Endothelial cell of umbilical vein (primary cell): ENCODE data around the gene GRK5. TPM values are rescaled to one million over a fixed set of nuclear protein-coding genes. Genes with fewer than 3 reads are reported as not detected.
"Not testable (repeated sequence)": the region's sequence is repeated elsewhere in the genome, so short reads cannot be mapped to it uniquely, and the experiment has no call there.

Source experiments
- BruUV-seq: library from RNA; stranded (reverse); fragments of 400-500 nt; replicated peaks from 2 replicates; lab custom pipeline; 2021; lab: Mats Ljungman, UMichigan
- CTCF ChIA-PET: fragments of 300-600, 350-600 bp; sonication (Branson Sonifier 250); formaldehyde crosslinking; loops from one replicate; lab custom pipeline; 2021; ENCODE audit warnings: antibody characterized with exemption, inconsistent platforms; lab: Charles Lee
- POLR2A ChIA-PET: fragments of 300-600, 350-600 bp; sonication (Branson Sonifier 250); formaldehyde crosslinking; loops from one replicate; lab custom pipeline; 2021; ENCODE audit warnings: antibody characterized with exemption, inconsistent platforms; lab: Charles Lee
- DNase-seq: peaks from one replicate; pipeline ENCODE4 v3.0.0-alpha.2; 2011; ENCODE audit warnings: low read depth, low spot score
- FAIRE-seq: peaks from 2 replicates; lab custom pipeline; 2011; peaks lifted over from hg19 to GRCh38; lab: Jason Lieb, UNC
- H2AFZ ChIP-seq: 2 replicates; pipeline ENCODE4 v1.6.0; 2012; ENCODE audit warnings: low read depth, low read length, control low read depth, inconsistent platforms
- H3K27ac ChIP-seq: 2 replicates; pipeline ENCODE4 v1.5.1; 2011; ENCODE audit warnings: low read depth, mild to moderate bottlenecking, control low read depth, low read length, moderate library complexity; ENCODE audit not compliant: insufficient read depth
- H3K27me3 ChIP-seq, 2 experiments: 2 replicates each; pipeline versions ENCODE4 v1.6.0 to v1.6.1; 2011; ENCODE audit warnings: low read length in 2 of 2, mixed read lengths in 1 of 2; ENCODE audit not compliant: control insufficient read depth in 2 of 2, insufficient read depth in 2 of 2
- H3K36me3 ChIP-seq, 2 experiments: 2 replicates in 1 of 2; 3 replicates in 1 of 2; pipeline ENCODE4 v1.5.1; 2011; ENCODE audit warnings: low read length in 2 of 2, mild to moderate bottlenecking in 1 of 2, moderate library complexity in 1 of 2; ENCODE audit not compliant: control insufficient read depth in 2 of 2, insufficient read depth in 2 of 2; ENCODE audit errors: extremely low read depth in 1 of 2
- H3K4me1 ChIP-seq: 3 replicates; pipeline ENCODE4 v1.5.1; 2011; ENCODE audit warnings: mild to moderate bottlenecking, low read length; ENCODE audit not compliant: control insufficient read depth, insufficient read depth; ENCODE audit errors: extremely low read depth
- H3K4me2 ChIP-seq: 2 replicates; pipeline ENCODE4 v1.6.1; 2011; ENCODE audit warnings: low read length, control low read depth, mixed read lengths; ENCODE audit not compliant: insufficient read depth
- H3K4me3 ChIP-seq, 3 experiments: fragments of 200-600 bp in 1 of 3; sonication (generic), shearing (Covaris generic) in 1 of 3; replicated peaks in 1 of 3; 2 replicates each; pipeline ENCODE4 v1.5.1; 2011 to 2016; ENCODE audit warnings: control low read depth in 3 of 3, low read length in 3 of 3, mild to moderate bottlenecking in 2 of 3, inconsistent platforms in 1 of 3, low read depth in 1 of 3, moderate library complexity in 1 of 3; ENCODE audit not compliant: insufficient read depth in 1 of 3
- H3K79me2 ChIP-seq: 2 replicates; pipeline ENCODE4 v1.6.0; 2012; ENCODE audit warnings: low read length, inconsistent platforms; ENCODE audit not compliant: control insufficient read depth, insufficient read depth
- H3K9ac ChIP-seq: replicated peaks from 2 replicates; pipeline ENCODE3; 2011; ENCODE audit warnings: low read length, control low read depth; ENCODE audit not compliant: insufficient read depth; ENCODE audit errors: extremely low read depth
- H3K9me1 ChIP-seq: replicated peaks from 3 replicates; pipeline ENCODE4 v1.6.0; 2011; ENCODE audit warnings: mild to moderate bottlenecking, low read length; ENCODE audit not compliant: control insufficient read depth, insufficient read depth; ENCODE audit errors: extremely low read depth
- H3K9me3 ChIP-seq: replicated peaks from 2 replicates; pipeline ENCODE4 v1.5.1; 2012; ENCODE audit warnings: low read length, inconsistent platforms; ENCODE audit not compliant: control insufficient read depth, insufficient read depth
- H4K20me1 ChIP-seq: replicated peaks from 2 replicates; pipeline ENCODE3; 2011; ENCODE audit warnings: mild to moderate bottlenecking, low read length; ENCODE audit not compliant: control insufficient read depth, insufficient read depth; ENCODE audit errors: extremely low read depth
- EZH2 ChIP-seq: IDR thresholded peaks from 2 replicates; pipeline ENCODE4 v1.6.1; 2012; ENCODE audit warnings: borderline replicate concordance, low read depth, mild to moderate bottlenecking, moderate library complexity, low read length, inconsistent platforms; ENCODE audit not compliant: severe bottlenecking
- FOS ChIP-seq: IDR thresholded peaks from 2 replicates; pipeline ENCODE4 v1.6.1; 2011; ENCODE audit warnings: mild to moderate bottlenecking, low read length, moderate library complexity, borderline replicate concordance; ENCODE audit not compliant: insufficient read depth
- GATA2 ChIP-seq: IDR thresholded peaks from 2 replicates; pipeline ENCODE4 v1.7.0; 2011; ENCODE audit warnings: low read depth, mild to moderate bottlenecking, moderate library complexity, mixed read lengths, low read length; ENCODE audit not compliant: insufficient read length, insufficient read depth
- JUN ChIP-seq: IDR thresholded peaks from 2 replicates; pipeline ENCODE4 v1.6.1; 2011; ENCODE audit warnings: borderline replicate concordance, low read depth; ENCODE audit not compliant: insufficient read length, insufficient read depth
- MAX ChIP-seq: IDR thresholded peaks from 2 replicates; pipeline ENCODE4 v1.6.1; 2011; ENCODE audit not compliant: insufficient read depth, insufficient read length
- MYC ChIP-seq: IDR thresholded peaks from one replicate; pipeline ENCODE4 v1.6.1; 2011; ENCODE audit warnings: mild to moderate bottlenecking, low read depth, low read length
- POLR2A ChIP-seq: IDR thresholded peaks from 2 replicates; pipeline ENCODE4 v1.6.1; 2012; ENCODE audit warnings: low read depth, mild to moderate bottlenecking, control low read depth, low read length
- POLR2AphosphoS5 ChIP-seq: IDR thresholded peaks from 2 replicates; pipeline ENCODE4 v1.6.1; 2012; ENCODE audit warnings: low read depth, mild to moderate bottlenecking, control low read depth, low read length, moderate library complexity; ENCODE audit not compliant: insufficient read depth
- dilution Hi-C: fragments of 300-500 bp; cut with MboI; formaldehyde crosslinking; loops from one replicate; pipeline ENCODE4 v1.15.0; 2019; ENCODE audit warnings: low sequenced_read_pairs; ENCODE audit not compliant: extremely low pct_ligation_motif_present
- intact Hi-C: fragments of 100-400 bp; cut with micrococcal nuclease; formaldehyde crosslinking; loops from one replicate; pipeline ENCODE4 v1.10.0; 2022
- polyA plus RNA-seq, 4 experiments: library from polyadenylated mRNA; depleted of rRNA in 3 of 4; stranded (reverse) in 3 of 4; unstranded in 1 of 4; fragments of >200 nt; gene quantifications; 2 replicates each; pipeline versions ENCODE4 v1.2.1 to v1.2.3, GENCODE V29; 2011 to 2012; ENCODE audit warnings: missing spikeins in 1 of 4
- total RNA-seq: library from RNA; stranded (reverse); gene quantifications from 2 replicates; pipeline ENCODE4 v1.2.3, GENCODE V29; 2021
- TF ChIP-seq, protein P1 (sequence below), 2 donors: IDR thresholded peaks; 1 replicate in 1 of 2; 2 replicates in 1 of 2; pipeline ENCODE4 v1.5.1; 2011; ENCODE audit warnings: low read length in 2 of 2, mild to moderate bottlenecking in 2 of 2, moderate library complexity in 2 of 2, control low read depth in 1 of 2, inconsistent platforms in 1 of 2, low read depth in 1 of 2; ENCODE audit not compliant: insufficient read depth in 1 of 2; ENCODE audit errors: extremely low read depth in 1 of 2

Gene GRK5
- total and polyA plus RNA-seq, 2 donors (not counting 3 experiments of a cell fraction or from before 2014, with no cell fraction given): 13.1 to 29.5 TPM

- peak within 1 kb of the TSS; percentile 85 to 91 (median 87) for H3K4me3 ChIP-seq
- CTCF ChIA-PET: interaction anchor here (1.3 kb wide), 1 partner anchor 311 kb away, joined by 4 read pairs; no protein-coding TSS in a partner anchor
- TF ChIP-seq JUN (no peak), MYC (no peak), EZH2 (no peak), MAX (peak; percentile 80), FOS (no peak), POLR2AphosphoS5 (peak; percentile 98), POLR2A (peak; percentile 99), GATA2 (no peak)
- TF ChIP-seq, protein P1, sequence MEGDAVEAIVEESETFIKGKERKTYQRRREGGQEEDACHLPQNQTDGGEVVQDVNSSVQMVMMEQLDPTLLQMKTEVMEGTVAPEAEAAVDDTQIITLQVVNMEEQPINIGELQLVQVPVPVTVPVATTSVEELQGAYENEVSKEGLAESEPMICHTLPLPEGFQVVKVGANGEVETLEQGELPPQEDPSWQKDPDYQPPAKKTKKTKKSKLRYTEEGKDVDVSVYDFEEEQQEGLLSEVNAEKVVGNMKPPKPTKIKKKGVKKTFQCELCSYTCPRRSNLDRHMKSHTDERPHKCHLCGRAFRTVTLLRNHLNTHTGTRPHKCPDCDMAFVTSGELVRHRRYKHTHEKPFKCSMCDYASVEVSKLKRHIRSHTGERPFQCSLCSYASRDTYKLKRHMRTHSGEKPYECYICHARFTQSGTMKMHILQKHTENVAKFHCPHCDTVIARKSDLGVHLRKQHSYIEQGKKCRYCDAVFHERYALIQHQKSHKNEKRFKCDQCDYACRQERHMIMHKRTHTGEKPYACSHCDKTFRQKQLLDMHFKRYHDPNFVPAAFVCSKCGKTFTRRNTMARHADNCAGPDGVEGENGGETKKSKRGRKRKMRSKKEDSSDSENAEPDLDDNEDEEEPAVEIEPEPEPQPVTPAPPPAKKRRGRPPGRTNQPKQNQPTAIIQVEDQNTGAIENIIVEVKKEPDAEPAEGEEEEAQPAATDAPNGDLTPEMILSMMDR (IDR thresholded peaks at IDR 0.05; ENCODE audit: extremely low read depth in 1 of 2, insufficient read depth in 1 of 2, low read depth in 1 of 2, low read length in 2 of 2): peak in 1 of 2 donors; percentile 22
- TSS peak; percentile 79 for BruUV-seq
- intact Hi-C loops (loop anchor here (1.0 to 2.0 kb wide), 4 partner anchors 12 to 98 kb away; partner anchors contain the start of gene EIF3A), dilution Hi-C loops (no loop called here)
- H3K27me3 ChIP-seq: no peaks in the 10 kb centered on the region
- H2AFZ ChIP-seq: peak within 1 kb of the TSS; percentile 99
- H3K4me1 ChIP-seq: peaks cover 12% of the 10 kb centered on the region
- H3K79me2 ChIP-seq: peaks cover 39% of the 10 kb centered on the region
- H4K20me1 ChIP-seq: no peaks in the 10 kb centered on the region
- peak; percentile 94 for DNase-seq
- peak within 1 kb of the TSS; percentile 94 for H3K4me2 ChIP-seq
- H3K9me1 ChIP-seq: no peaks in the 10 kb centered on the region
- FAIRE-seq: peak; percentile 94
- H3K9me3 ChIP-seq: no peaks in the 10 kb centered on the region
- H3K27ac ChIP-seq: peak within 1 kb of the TSS; percentile 83
- POLR2A ChIA-PET: no interaction called here
- peak within 1 kb of the TSS; percentile 91 for H3K9ac ChIP-seq
- peaks cover 3 to 12% of the 10 kb centered on the region in 2 experiments for H3K36me3 ChIP-seq
Measured at GRCh38 chr10:119178372-119179119, 28.8 kb upstream of the GRK5 start, which contains the start of gene PRDX3. Gene PRDX3, minus strand, starts transcription at chr10:119178812. Its CDS starts 22 bp downstream, at chr10:119178790.

GRCh38 chr10:119180850-119181400 is 26.4 kb upstream of the GRK5 start:
- DNase-seq, H3K27me3 ChIP-seq, H3K9ac ChIP-seq, H3K4me3 ChIP-seq, intact Hi-C loops, BruUV-seq, H3K9me3 ChIP-seq, dilution Hi-C loops, H4K20me1 ChIP-seq, FAIRE-seq, H3K27ac ChIP-seq, H2AFZ ChIP-seq, H3K4me2 ChIP-seq, H3K9me1 ChIP-seq, H3K36me3 ChIP-seq, POLR2A ChIA-PET: not testable (repeated sequence)
- CTCF ChIA-PET: interaction anchor here (0.7 to 2.2 kb wide), 7 partner anchors 8 to 82 kb away, joined by 3 to 12 read pairs (median 4); no protein-coding TSS in a partner anchor
- Histone ChIP-seq H3K4me1 (peaks cover 12% of the 10 kb centered on the region), H3K79me2 (peaks cover 24% of the 10 kb centered on the region)
